ENCODE results near the gene MIPEP. TPM values are rescaled to one million over a fixed set of nuclear protein-coding genes. Genes with fewer than 3 reads are reported as not detected.
"Not testable (repeated sequence)": the region's sequence is repeated elsewhere in the genome, so short reads cannot be mapped to it uniquely, and the experiment has no call there.

MIPEP gene
- total RNA-seq, 2 donors from 2014 or later = 26.2 to 27.1 TPM

GRCh38 chr13:23748109-23748990, 140.8 kb downstream of the MIPEP start:
- no peak for DNase-seq (ENCODE audit: low spot score)
- Histone ChIP-seq H3K27ac (peak overlapping the region in 1 of 2 donors; percentile 77), H3K36me3 (no peaks in the 10 kb centered on the region), H3K9me3 (no peaks in the 10 kb centered on the region), H3K4me1 (replicated peaks) (peaks cover 2% of the 10 kb centered on the region), H3K4me3 (no peak overlapping the region), H3K27me3 (replicated peaks; ENCODE audit: insufficient read depth) (no peaks in the 10 kb centered on the region)
- no peak for TF ChIP-seq POLR2A (IDR thresholded peaks at IDR 0.05)
- TF ChIP-seq POLR2AphosphoS5 (IDR thresholded peaks at IDR 0.05) = no peak
- TF ChIP-seq, protein P1, sequence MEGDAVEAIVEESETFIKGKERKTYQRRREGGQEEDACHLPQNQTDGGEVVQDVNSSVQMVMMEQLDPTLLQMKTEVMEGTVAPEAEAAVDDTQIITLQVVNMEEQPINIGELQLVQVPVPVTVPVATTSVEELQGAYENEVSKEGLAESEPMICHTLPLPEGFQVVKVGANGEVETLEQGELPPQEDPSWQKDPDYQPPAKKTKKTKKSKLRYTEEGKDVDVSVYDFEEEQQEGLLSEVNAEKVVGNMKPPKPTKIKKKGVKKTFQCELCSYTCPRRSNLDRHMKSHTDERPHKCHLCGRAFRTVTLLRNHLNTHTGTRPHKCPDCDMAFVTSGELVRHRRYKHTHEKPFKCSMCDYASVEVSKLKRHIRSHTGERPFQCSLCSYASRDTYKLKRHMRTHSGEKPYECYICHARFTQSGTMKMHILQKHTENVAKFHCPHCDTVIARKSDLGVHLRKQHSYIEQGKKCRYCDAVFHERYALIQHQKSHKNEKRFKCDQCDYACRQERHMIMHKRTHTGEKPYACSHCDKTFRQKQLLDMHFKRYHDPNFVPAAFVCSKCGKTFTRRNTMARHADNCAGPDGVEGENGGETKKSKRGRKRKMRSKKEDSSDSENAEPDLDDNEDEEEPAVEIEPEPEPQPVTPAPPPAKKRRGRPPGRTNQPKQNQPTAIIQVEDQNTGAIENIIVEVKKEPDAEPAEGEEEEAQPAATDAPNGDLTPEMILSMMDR (IDR thresholded peaks at IDR 0.05) = no peak
- intact Hi-C loops (cut with DNase I) = no loop called here
- WGBS = 41% methylated on average over 7 of the region's 7 CpGs

GRCh38 chr13:23746141-23746540, 143.1 kb downstream of the MIPEP start:
- H3K36me3 ChIP-seq; DNase-seq (ENCODE audit: low spot score); H3K4me3 ChIP-seq; H3K9me3 ChIP-seq; H3K27me3 ChIP-seq (replicated peaks; ENCODE audit: insufficient read depth); H3K4me1 ChIP-seq (replicated peaks); intact Hi-C loops (cut with DNase I): not testable (repeated sequence)
- 87% methylated on average over 5 of the region's 5 CpGs for WGBS
- H3K27ac ChIP-seq = peak overlapping the region in 1 of 2 donors; percentile 67

DNA sequence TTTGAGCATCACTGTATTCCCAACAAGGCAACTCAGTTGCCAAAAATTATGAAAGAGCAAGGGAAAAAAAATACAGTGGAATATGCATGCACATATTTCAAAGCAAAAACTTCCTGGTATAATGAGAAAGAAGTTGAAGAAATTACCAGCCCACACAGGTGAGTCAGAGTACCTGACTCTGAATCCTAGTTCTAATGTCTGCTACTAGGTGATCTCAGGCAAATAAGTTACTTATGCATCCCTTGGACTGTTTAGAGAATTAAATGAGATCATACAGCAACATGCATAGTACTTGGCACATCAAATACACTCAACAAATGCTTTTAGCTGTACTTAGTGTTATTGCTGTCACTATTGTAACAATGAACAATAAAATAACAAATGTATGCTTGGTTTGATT, 144.9 kb downstream of the MIPEP start:
- TF ChIP-seq, protein P1 (IDR thresholded peaks at IDR 0.05) = no peak
- TF ChIP-seq POLR2AphosphoS5 (IDR thresholded peaks at IDR 0.05) (no peak), POLR2A (IDR thresholded peaks at IDR 0.05) (no peak)
- Histone ChIP-seq H3K27ac (peak overlapping the region in 1 of 2 donors; percentile 67), H3K27me3 (replicated peaks; ENCODE audit: insufficient read depth) (no peaks in the 10 kb centered on the region), H3K4me1 (replicated peaks) (peaks cover 6% of the 10 kb centered on the region), H3K36me3 (no peaks in the 10 kb centered on the region), H3K9me3 (no peaks in the 10 kb centered on the region), H3K4me3 (no peak overlapping the region)
- intact Hi-C loops (cut with DNase I) = no loop called here
- DNase-seq (ENCODE audit: low spot score) = no peak

DNA sequence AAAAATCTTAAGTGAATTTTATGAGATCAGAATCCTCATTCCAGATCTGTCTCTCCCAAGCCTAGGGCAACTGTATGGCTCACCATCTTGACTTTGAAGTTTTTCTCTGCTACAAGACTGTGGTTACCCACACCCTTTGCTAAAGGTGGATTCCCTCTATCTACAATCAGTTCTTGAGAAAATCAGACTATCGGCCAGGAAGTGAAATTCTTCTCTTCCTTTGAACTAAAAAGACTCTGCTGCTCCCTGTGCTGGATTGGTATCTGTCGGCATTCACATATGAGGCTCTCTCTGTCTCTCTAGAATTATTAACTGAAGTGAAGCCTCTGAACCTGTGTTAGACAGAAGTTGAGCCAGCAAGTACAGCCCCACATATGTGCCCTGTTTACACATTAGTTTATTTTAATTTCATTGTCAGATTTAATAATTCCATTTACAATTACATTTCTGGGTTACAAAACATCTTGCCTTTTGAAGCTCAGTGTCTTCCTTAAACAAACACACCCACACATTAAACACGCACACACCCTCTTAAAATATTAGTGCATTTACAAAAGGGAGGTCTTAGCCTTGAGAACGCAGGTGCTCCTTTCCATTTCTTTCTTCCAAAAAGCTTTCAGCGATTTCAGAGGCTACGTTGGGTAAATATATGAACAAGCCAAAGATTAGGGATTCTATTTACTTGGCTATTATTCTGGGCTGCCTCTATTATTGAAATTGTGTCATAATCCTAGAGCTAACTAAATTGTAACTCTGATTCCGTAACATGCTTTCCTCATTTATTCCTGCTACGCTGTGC, 145.7 kb downstream of the MIPEP start:
- TF ChIP-seq POLR2AphosphoS5 (IDR thresholded peaks at IDR 0.05) (peak; percentile 48), POLR2A (IDR thresholded peaks at IDR 0.05) (no peak)
- TF ChIP-seq, protein P1 (IDR thresholded peaks at IDR 0.05) = peak in 1 of 4 experiments; percentile 5
- H3K36me3 ChIP-seq = no peaks in the 10 kb centered on the region
- intact Hi-C loops (cut with DNase I) = no loop called here
- no peaks in the 10 kb centered on the region for H3K9me3 ChIP-seq
- H3K27me3 ChIP-seq (replicated peaks; ENCODE audit: insufficient read depth) = no peaks in the 10 kb centered on the region
- 28% methylated on average over 8 of the region's 8 CpGs for WGBS
- DNase-seq (ENCODE audit: low spot score) = no peak
- H3K4me1 ChIP-seq (replicated peaks) = peaks cover 6% of the 10 kb centered on the region
- no peak overlapping the region for H3K4me3 ChIP-seq
- peak overlapping the region; percentile 43 to 67 for H3K27ac ChIP-seq

DNA sequence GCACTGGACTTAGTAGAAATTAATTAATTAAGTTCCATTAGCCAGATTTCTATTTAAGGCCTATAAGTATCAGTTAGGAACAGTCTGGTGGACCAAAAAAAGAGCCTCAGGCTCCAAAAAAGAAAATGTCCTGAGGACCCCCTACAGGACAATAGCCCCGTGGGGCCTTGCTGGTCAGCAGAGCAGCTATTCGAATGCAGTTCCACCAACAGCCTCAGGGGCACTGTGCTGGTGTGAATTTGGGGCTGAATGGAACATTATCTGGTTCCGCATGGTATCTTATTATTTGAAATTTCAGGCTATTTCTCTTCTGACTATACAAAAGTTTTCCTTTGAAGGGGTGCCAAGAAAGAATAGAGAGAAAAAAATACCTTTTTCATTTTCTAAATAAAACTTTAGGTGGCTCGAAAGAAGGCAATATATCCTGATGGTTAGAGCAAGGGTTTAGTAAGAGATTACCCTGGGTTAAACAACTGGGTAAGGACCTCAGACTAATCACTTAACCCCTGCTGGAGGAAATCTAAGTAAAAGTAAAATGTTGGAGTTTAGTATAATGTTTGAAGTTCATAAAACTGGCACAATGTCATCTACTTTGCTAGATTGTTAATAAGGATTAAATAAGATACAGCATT, 147.2 kb downstream of the MIPEP start:
- TF ChIP-seq POLR2A (IDR thresholded peaks at IDR 0.05) (no peak), POLR2AphosphoS5 (IDR thresholded peaks at IDR 0.05) (no peak)
- TF ChIP-seq, protein P1 (IDR thresholded peaks at IDR 0.05) = peak in 1 of 4 experiments; percentile 17
- Histone ChIP-seq H3K27ac (peak overlapping the region; percentile 6 to 67), H3K4me3 (no peak overlapping the region), H3K27me3 (replicated peaks; ENCODE audit: insufficient read depth) (no peaks in the 10 kb centered on the region), H3K9me3 (no peaks in the 10 kb centered on the region), H3K4me1 (replicated peaks) (peaks cover 6% of the 10 kb centered on the region), H3K36me3 (no peaks in the 10 kb centered on the region)
- WGBS = 65% methylated on average over 4 of the region's 4 CpGs
- no peak for DNase-seq (ENCODE audit: low spot score)
- intact Hi-C loops (cut with DNase I) = no loop called here

All from prostate gland (tissue), 2 donors.